Endometrial microvascular endothelial cells (primary cell): ENCODE data around the gene TRIM14. TPM values are rescaled to one million over a fixed set of nuclear protein-coding genes. Genes with fewer than 3 reads are reported as not detected.
"Not testable (repeated sequence)": the region's sequence is repeated elsewhere in the genome, so short reads cannot be mapped to it uniquely, and the experiment has no call there.

Experiments
- in situ Hi-C: cut with HindIII; loops from 2 replicates; pipeline ENCODE4 v1.10.0; 2017; ENCODE audit warnings: low sequenced_read_pairs, low pct_unique_long_range_greater_than_20kb; ENCODE audit errors: inconsistent ontology term
- total RNA-seq: library from RNA; depleted of rRNA; stranded (reverse); fragments of >200 nt; gene quantifications from one replicate; pipeline ENCODE4 v1.2.3, GENCODE V29; 2015; ENCODE audit errors: inconsistent ontology term

TRIM14 gene
- total RNA-seq, 1 donor from 2014 or later, result 17.1 TPM

GRCh38 chr9:98031169-98031568, 87.9 kb downstream of the TRIM14 start:
- in situ Hi-C loops, result no loop called here

DNA sequence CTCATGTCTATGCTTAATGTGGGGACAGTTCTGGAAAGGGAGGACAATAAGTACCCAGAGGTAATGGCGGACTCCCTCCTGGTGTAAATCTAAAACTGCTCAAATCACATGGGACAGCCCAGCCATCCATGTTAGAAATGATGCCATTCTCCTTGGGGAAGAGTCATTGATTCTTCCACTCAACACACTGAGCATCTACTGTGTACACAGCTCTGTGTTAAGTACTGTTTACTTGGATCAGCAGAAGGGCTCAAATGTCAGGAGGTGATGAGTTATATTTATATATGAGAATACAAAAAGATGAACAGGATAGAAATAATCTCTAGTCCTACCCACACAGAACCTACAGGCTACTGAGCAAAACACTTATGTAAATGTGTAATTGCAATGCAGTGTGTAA, 94.3 kb downstream of the TRIM14 start:
- in situ Hi-C loops, result no loop called here

DNA sequence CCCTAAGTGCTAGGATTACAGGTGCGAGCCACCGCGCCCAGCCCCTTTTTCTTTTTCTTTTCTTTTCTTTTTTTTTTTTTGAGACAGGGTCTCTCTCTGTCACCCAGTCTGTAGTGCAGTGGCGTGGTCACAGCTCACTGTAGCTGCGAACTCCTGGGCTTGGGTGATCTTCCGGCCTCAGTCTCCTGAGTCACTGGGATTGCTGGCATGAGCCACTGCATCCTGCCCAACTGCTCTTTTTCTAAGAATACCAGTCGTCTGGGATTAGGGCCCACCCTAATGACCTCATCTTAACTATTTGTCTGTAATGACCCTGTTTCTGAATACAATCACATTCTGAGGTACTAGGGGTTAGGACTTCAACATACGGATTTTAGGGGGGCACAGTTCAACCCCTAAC, 96.6 kb downstream of the TRIM14 start:
- in situ Hi-C loops, result no loop called here

DNA sequence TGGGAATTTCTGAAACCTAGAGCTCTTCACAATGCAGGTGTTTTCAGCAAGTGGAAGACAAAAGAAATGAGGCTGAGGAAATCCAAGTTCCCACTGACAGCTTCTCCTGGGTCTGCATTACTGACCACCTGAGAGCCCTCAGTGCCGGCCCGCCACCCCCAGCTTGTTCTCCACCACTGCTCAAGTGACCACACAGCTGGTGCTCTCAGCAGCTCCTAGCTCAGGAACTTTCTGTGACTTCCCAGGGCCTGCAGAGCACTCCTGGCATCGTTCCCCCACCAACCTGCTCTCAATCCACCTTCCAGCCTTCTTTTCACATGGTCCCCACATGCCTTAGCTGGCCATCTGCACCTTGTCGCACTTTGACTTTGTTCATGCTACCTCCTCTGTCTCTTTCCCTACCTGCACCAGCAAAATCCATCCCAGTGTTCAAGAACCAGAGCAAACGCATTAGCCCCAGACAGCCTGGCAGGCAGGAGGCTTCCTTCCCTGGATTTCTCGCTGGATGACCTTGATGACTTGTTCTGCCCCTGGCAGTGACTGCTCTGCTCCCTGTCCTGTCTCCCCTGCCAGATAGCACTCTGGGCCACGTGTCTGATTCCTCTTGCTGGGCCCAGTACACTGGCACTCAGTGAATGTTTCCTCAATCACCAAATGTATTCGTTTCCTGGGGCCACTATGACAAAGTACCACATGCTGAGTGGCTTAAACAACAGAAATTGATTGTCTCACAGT, 97.5 kb downstream of the TRIM14 start:
- in situ Hi-C loops, result no loop called here

- in situ Hi-C loops, result no loop called here
These were observed 98.4 kb downstream of the TRIM14 start for GRCh38 chr9:98020476-98021145.

- in situ Hi-C loops, result not testable (repeated sequence)
These were observed 99.2 kb downstream of the TRIM14 start for GRCh38 chr9:98019869-98020268.

Other genes starting within 250 kb of the TRIM14 start
- 11.2 TPM for gene TRMO, start 196.7 kb downstream of the TRIM14 start, total RNA-seq
- gene HEMGN, start 181.1 kb downstream of the TRIM14 start, total RNA-seq, result not detected
- 18.4 TPM for gene ANP32B, start 135.9 kb downstream of the TRIM14 start, total RNA-seq
- gene NANS, start 62.5 kb downstream of the TRIM14 start, total RNA-seq, result 149 TPM
- 3.0 TPM for gene CORO2A, start 73.4 kb upstream of the TRIM14 start, total RNA-seq
- gene TBC1D2, start 136.4 kb upstream of the TRIM14 start, total RNA-seq, result 18.8 TPM